Activated naive CD8-positive, alpha-beta T cell treated with anti-CD3 and anti-CD28 coated beads, Interleukin-2, amount 10 ng/mL, durations not matched to agents 7 days and 5 days (primary cell): ENCODE data around the gene IGSF22. TPM values are rescaled to one million over a fixed set of nuclear protein-coding genes. Genes with fewer than 3 reads are reported as not detected.

ENCODE experiments used
- ATAC-seq: fragments of 150-1000 bp; cut with Tn5 transposase; one replicate; pipeline ENCODE4 v1.10.0; 2021; ENCODE audit warnings: low read depth, moderate library complexity
- POLR2A ChIA-PET: fragments of 350-600 bp; sonication (Branson Sonifier 250); formaldehyde crosslinking; loops from one replicate; lab custom pipeline; 2021; ENCODE audit warnings: antibody characterized with exemption; lab: Charles Lee
- DNase-seq: peaks from one replicate; pipeline ENCODE4 v3.0.0; 2021
- H3K27ac Mint-ChIP-seq: one replicate; pipeline ENCODE4 v1.8.0; 2022; ENCODE audit warnings: mild to moderate bottlenecking, mixed read lengths
- H3K27me3 Mint-ChIP-seq: one replicate; pipeline ENCODE4 v1.8.0; 2022; ENCODE audit warnings: mild to moderate bottlenecking, moderate library complexity, mixed read lengths
- H3K36me3 Mint-ChIP-seq: one replicate; pipeline ENCODE4 v1.8.0; 2021; ENCODE audit warnings: mild to moderate bottlenecking, mixed read lengths
- H3K4me1 Mint-ChIP-seq: one replicate; pipeline ENCODE4 v1.8.0; 2021; ENCODE audit warnings: mixed read lengths
- H3K4me3 Mint-ChIP-seq: one replicate; pipeline ENCODE4 v1.8.0; 2022; ENCODE audit warnings: mild to moderate bottlenecking, moderate library complexity, mixed read lengths
- H3K9me3 Mint-ChIP-seq: one replicate; pipeline ENCODE4 v1.8.0; 2021; ENCODE audit warnings: mixed read lengths
- total RNA-seq, 2 experiments: library from RNA; stranded (reverse); gene quantifications; one replicate each; pipeline ENCODE4 v1.2.3, GENCODE V29; 2021

IGSF22 gene
- total RNA-seq, 2 experiments from 2014 or later: 2.5 TPM

DNA sequence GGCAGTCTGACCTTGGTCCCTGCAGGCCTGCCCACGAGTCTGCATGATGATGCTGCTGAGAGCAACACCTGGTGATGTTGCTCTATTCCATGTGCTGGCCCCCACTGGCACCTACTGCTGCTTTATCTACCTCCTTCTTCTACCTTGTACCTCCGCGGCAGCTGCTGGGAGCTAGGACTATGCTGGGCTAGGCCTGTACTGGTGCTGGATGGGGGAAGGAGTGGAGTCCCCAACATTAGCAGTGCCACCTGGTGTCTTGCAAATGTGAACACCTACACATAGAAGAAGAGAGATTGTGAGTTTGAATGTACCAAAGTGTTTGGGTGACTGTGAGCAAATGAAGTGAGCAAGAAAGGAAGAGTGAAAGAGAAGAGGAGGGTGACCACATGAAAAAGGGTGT, 35.2 kb upstream of the IGSF22 start:
- no peak for DNase-seq
- POLR2A ChIA-PET: no interaction called here
- Mint-ChIP-seq H3K36me3 (no peaks in the 10 kb centered on the region), H3K27ac (no peak overlapping the region), H3K27me3 (peaks cover 8% of the 10 kb centered on the region), H3K9me3 (no peaks in the 10 kb centered on the region), H3K4me1 (peaks cover 5% of the 10 kb centered on the region), H3K4me3 (no peak overlapping the region)
- ATAC-seq: no peak

DNA sequence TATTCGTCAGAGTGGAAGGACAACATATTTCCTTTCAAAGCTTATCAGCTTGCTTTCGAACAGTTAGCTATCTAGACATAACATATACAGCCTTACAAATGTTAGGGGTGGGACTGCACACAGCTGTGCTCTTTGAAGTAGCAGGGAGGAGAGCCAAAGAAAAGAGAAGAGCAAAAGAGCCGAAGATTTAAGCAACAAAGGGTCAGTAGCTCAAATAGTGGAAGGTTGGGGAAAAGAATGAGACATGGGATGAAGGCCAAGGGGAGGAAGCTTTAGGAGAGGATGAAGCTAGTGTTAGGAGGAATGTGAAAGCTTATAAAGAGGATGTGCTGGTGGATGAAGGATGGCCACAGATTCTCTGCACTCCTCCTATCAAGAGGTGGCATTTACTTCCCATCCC, 31.8 kb upstream of the IGSF22 start:
- peaks cover 8% of the 10 kb centered on the region for H3K27me3 Mint-ChIP-seq
- no peaks in the 10 kb centered on the region for H3K4me1 Mint-ChIP-seq
- ATAC-seq: no peak
- no peak for DNase-seq
- no peak overlapping the region for H3K4me3 Mint-ChIP-seq
- H3K36me3 Mint-ChIP-seq: no peaks in the 10 kb centered on the region
- no peak overlapping the region for H3K27ac Mint-ChIP-seq
- H3K9me3 Mint-ChIP-seq: no peaks in the 10 kb centered on the region
- POLR2A ChIA-PET: no interaction called here

DNA sequence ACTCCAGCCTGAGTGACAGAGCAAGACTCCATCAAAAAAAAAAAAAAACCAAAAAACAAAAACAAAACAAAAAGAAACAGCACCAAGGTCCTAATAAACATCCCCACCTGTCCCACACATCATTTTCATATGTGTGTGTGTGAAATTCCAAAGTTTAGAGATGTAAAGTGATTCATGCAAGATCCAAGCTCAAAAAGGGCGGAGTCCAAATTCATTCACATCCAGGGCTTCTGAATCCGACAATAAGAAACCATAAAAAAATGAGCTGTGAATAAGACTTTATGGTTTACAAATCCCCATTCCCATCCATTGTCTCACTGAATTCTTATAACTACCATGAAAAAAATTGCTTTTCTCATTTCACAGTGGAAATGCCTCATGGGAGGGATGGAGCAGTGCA, 30.9 kb upstream of the IGSF22 start:
- ATAC-seq (no peak), DNase-seq (no peak)
- POLR2A ChIA-PET: no interaction called here
- H3K4me3 Mint-ChIP-seq: no peak overlapping the region
- H3K27ac Mint-ChIP-seq: no peak overlapping the region
- H3K27me3 Mint-ChIP-seq: peaks cover 8% of the 10 kb centered on the region
- no peaks in the 10 kb centered on the region for H3K9me3 Mint-ChIP-seq
- no peaks in the 10 kb centered on the region for H3K4me1 Mint-ChIP-seq
- H3K36me3 Mint-ChIP-seq: no peaks in the 10 kb centered on the region

DNA sequence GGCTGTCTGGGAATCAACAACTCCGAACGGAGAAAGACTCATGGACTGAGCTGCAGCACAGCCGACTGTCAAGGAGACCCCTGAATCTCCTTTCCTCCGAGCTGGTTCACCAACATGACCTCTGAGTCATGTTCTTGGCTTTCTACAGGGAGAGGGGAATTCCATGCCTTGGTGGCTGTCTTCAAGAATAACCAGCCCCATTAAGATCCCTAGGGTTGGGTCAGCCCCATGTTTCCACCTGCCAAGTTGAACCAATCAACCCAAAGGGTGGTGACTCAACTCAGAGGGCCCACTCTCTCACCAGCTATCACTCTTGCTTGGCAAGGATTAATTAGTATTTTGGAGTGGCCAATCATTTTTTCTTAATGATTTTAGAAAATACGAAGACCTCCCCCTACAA, 28.3 kb upstream of the IGSF22 start:
- H3K27me3 Mint-ChIP-seq: peaks cover 8% of the 10 kb centered on the region

DNA sequence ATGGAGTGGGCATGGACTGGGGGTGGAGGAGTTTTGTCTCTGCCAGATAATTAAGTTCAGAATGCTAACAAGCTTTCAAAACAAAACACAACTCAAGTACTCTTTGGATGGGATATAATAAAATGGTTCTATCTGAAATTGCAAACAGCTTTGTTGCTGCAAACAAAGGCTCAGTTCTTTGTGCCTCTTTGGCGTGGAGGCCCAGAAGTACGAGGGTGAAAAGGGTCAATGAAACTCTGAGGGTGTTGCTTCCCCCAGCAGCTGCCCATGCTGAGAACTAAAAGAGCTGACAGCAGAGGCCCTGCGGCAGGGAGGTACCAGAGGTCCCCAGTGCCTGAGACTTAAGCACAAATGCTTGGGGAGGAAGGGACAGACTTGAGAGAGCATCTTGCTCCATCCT, 26.5 kb upstream of the IGSF22 start:
- ATAC-seq (no peak), DNase-seq (no peak)
- H3K36me3 Mint-ChIP-seq: no peaks in the 10 kb centered on the region
- peaks cover 8% of the 10 kb centered on the region for H3K27me3 Mint-ChIP-seq
- H3K4me1 Mint-ChIP-seq: no peaks in the 10 kb centered on the region
- no peaks in the 10 kb centered on the region for H3K9me3 Mint-ChIP-seq
- POLR2A ChIA-PET: no interaction called here
- H3K27ac Mint-ChIP-seq: no peak overlapping the region
- H3K4me3 Mint-ChIP-seq: no peak overlapping the region

More for the DNA sequence above, 28.3 kb upstream of the IGSF22 start:
- ATAC-seq (no peak), DNase-seq (no peak)
- no peaks in the 10 kb centered on the region for H3K36me3 Mint-ChIP-seq
- POLR2A ChIA-PET: no interaction called here
- H3K4me1 Mint-ChIP-seq: no peaks in the 10 kb centered on the region
- H3K9me3 Mint-ChIP-seq: no peaks in the 10 kb centered on the region
- H3K4me3 Mint-ChIP-seq: no peak overlapping the region
- H3K27ac Mint-ChIP-seq: no peak overlapping the region

DNA sequence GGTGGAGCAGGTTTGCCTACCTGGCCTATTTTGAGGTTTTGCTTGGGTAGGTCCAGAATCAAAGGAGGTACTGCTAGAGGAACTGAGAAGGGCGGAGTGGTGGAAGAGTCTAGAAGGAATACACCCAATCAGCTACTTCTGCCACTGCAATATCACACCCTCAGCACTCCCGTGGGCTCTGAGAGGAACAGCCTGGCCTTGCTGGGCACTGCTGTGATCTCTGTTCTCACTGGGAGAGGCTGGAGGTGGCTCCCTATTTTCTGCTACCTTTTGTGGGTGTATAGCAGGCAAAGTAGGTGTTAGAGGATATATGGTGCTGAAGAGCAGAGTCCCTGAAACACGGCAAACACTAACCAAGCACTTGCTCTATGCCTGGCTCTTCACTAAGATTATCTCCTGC, 25.0 kb upstream of the IGSF22 start:
- DNase-seq (no peak), ATAC-seq (no peak)
- no peak overlapping the region for H3K4me3 Mint-ChIP-seq
- POLR2A ChIA-PET: no interaction called here
- H3K9me3 Mint-ChIP-seq: no peaks in the 10 kb centered on the region
- H3K36me3 Mint-ChIP-seq: no peaks in the 10 kb centered on the region
- H3K4me1 Mint-ChIP-seq: no peaks in the 10 kb centered on the region
- no peak overlapping the region for H3K27ac Mint-ChIP-seq
- H3K27me3 Mint-ChIP-seq: peaks cover 8% of the 10 kb centered on the region

DNA sequence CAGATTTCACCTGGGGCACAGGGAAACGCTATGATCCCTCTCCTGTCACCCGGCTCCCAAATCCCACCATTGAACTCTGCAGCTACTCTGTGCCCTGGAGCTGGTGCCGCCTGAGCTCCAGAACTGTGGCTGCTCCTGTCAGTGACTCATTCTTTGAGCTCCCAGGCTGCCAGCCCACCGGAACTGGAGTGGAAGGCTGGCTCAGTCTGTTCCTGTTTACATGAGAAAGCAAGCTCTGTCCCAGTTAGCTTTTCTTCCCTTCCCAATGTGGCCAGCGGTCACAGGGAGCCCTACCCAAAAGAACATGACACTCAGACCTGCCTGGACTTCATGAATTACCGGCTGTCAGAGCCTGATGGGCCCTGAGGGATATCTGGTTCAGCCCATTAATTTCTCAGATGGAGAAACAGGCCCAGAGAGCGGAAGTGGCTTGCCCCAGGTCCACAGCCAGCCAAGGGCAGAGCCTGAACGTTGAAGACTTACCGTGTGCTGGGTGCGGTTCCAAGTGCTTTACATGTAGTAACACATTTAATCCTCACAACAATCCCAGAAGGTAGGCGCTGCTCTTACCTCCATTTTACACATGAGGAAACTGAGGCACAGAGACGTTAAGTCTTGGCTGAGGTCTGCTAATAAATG, 23.8 kb upstream of the IGSF22 start:
- no peaks in the 10 kb centered on the region for H3K36me3 Mint-ChIP-seq
- H3K4me1 Mint-ChIP-seq: no peaks in the 10 kb centered on the region
- POLR2A ChIA-PET: no interaction called here
- ATAC-seq: no peak
- no peaks in the 10 kb centered on the region for H3K9me3 Mint-ChIP-seq
- no peak overlapping the region for H3K4me3 Mint-ChIP-seq
- DNase-seq: no peak
- H3K27ac Mint-ChIP-seq: no peak overlapping the region
- H3K27me3 Mint-ChIP-seq: peaks cover 8% of the 10 kb centered on the region

DNA sequence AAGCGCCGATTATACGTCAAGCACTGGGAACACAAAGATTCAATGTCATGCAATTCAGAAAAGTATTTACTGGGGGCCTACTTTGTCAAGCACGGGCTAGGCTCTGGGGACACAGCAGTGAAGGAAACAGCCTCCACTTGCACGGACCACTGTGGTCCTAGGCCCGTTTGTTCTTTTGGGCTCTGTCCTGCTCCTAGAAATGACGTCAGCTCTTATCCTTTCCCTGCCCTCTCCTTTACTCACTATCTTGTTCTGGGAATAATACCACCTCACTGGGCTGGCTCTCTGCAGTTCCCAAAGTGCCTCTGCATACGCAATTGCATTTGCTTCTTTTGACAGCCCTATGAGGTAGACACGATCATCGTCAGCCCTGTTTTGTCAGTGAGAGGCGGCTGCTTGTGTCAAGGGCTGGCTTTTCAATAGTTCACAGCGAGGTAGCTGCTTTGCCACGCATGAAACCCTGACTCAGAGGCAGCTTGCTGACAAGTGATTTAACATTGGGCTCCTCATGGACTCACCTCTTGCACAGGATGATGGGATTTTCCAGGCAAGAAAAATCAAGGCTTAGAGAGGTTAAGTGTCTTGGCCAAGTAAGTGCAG, 22.9 kb upstream of the IGSF22 start:
- Mint-ChIP-seq H3K27ac (no peak overlapping the region), H3K36me3 (no peaks in the 10 kb centered on the region), H3K4me3 (no peak overlapping the region), H3K27me3 (peaks cover 6% of the 10 kb centered on the region), H3K9me3 (no peaks in the 10 kb centered on the region), H3K4me1 (no peaks in the 10 kb centered on the region)
- ATAC-seq (no peak), DNase-seq (no peak)
- POLR2A ChIA-PET: no interaction called here

DNA sequence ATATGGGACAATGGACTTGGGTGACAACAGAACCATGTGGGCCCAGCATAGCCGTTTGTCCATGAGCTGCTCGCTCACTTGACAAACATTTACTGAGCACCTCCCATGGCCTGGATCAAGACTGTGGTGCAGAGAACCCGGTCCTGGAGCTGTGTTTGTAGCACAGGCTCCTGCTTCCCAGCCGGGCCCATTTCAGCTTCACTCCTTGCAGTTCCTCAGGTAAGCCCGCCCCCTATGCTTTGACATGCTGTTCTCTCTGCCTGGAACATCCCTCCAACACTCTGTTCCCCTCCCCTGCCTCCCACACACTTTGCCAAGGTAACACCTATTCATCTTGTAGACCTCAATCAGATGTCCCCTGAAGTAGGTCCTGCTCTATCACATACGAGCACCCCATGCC, 19.3 kb upstream of the IGSF22 start:
- Mint-ChIP-seq H3K9me3 (no peaks in the 10 kb centered on the region), H3K4me3 (no peak overlapping the region), H3K4me1 (no peaks in the 10 kb centered on the region), H3K27me3 (no peaks in the 10 kb centered on the region), H3K27ac (no peak overlapping the region), H3K36me3 (no peaks in the 10 kb centered on the region)
- DNase-seq (no peak), ATAC-seq (no peak)
- POLR2A ChIA-PET: no interaction called here

DNA sequence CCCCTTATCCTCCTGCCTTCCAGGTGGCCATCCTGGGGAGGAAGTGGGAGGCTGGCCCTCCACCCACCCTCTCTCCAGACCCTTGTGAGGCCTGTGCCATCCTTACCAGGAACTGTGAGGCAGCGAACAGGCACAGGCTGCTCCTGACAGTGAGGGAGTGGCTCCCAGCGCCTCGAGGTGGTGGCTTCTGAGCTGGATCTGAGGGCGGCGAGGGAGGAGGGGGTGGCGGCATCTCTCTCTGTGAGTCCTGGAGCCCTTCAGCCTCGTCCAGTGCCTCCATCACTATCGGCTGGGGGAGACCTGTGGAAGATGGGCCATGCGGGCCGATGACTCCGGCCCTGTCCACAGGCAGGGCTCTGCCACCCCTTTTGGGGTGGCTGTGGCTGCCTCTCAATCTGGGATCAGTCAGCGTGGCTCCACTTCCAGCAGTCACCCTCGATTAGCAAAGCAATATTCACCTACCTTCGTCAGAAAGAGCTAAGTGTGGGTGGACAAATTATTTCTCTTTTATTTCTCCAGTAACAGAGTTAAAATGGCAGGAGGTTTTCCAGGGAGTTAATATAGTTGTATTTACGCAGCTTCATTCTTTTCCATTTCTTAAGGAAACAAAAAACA, 18.0 kb upstream of the IGSF22 start:
- POLR2A ChIA-PET: no interaction called here
- Mint-ChIP-seq H3K4me3 (no peak overlapping the region), H3K4me1 (peaks cover 2% of the 10 kb centered on the region), H3K36me3 (no peaks in the 10 kb centered on the region), H3K27ac (no peak overlapping the region), H3K27me3 (peaks cover 1% of the 10 kb centered on the region), H3K9me3 (no peaks in the 10 kb centered on the region)
- ATAC-seq: no peak
- DNase-seq: no peak

DNA sequence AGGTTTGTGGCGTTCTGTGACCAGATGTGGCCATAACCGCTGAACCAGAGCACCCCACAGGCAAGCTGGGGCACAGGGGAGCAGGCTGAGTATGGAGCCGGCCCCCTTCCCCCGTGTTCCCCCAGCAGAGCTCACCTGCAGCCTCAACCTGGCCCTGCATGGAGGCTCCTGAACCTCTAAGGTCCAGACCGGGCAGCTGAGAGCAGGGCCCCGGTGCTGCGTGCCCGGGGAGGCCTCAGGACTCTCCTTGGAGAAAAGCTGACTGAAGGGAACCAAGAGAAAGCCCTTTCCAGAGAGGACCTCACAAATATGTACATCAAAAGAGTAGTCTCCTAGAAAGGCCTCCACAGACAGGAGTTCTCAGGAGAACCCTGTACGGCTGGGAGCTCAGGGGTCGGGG, 17.4 kb upstream of the IGSF22 start:
- ATAC-seq: no peak
- no peak overlapping the region for H3K4me3 Mint-ChIP-seq
- no peaks in the 10 kb centered on the region for H3K36me3 Mint-ChIP-seq
- POLR2A ChIA-PET: no interaction called here
- no peak for DNase-seq
- H3K9me3 Mint-ChIP-seq: no peaks in the 10 kb centered on the region
- no peak overlapping the region for H3K27ac Mint-ChIP-seq
- H3K27me3 Mint-ChIP-seq: peaks cover 1% of the 10 kb centered on the region
- peaks cover 2% of the 10 kb centered on the region for H3K4me1 Mint-ChIP-seq

DNA sequence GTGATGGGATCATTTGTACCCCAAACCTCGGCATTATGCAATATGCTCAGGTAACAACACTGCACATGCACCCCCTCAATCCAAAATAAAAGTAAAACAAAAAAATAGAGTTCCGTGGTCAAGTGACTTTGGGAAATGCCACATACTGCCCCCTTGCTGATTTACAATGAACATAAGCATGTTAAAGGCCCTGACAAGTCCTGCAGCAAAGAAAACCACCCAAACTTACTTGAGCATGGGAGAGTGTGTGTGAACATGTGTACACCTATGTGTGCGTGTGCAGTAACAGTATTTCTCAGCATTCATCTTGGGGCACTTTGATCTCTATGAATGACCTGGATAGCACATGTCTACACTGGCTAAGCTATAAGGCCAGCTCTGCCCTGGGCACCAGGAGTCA, 15.8 kb upstream of the IGSF22 start:
- POLR2A ChIA-PET: no interaction called here
- Mint-ChIP-seq H3K4me3 (no peak overlapping the region), H3K36me3 (no peaks in the 10 kb centered on the region), H3K27ac (no peak overlapping the region), H3K27me3 (peaks cover 1% of the 10 kb centered on the region), H3K9me3 (no peaks in the 10 kb centered on the region), H3K4me1 (peaks cover 3% of the 10 kb centered on the region)
- DNase-seq (no peak), ATAC-seq (no peak)

DNA sequence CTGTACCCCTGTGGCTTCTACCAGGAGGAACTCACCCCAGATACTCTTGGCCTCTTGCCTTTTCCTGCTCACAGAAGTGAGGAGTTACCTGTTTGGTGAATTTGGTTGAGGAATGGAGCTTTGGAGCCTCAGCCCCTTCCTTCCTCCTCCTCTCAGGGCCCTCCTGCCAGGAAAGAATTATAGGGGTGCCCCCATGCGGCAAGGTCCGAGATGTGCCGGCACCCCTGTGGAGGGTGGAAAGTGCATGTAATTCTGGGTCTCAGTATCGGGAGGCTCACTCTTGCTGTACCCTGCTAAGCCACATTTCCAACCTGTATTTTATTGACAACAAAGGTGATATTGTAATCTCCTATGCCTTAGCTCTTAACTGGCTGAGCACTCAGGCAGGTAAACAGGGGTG, 13.7 kb upstream of the IGSF22 start:
- POLR2A ChIA-PET: no interaction called here
- Mint-ChIP-seq H3K9me3 (no peaks in the 10 kb centered on the region), H3K27me3 (peaks cover 1% of the 10 kb centered on the region), H3K4me1 (peaks cover 3% of the 10 kb centered on the region), H3K36me3 (no peaks in the 10 kb centered on the region), H3K4me3 (no peak overlapping the region), H3K27ac (no peak overlapping the region)
- ATAC-seq: no peak
- no peak for DNase-seq

DNA sequence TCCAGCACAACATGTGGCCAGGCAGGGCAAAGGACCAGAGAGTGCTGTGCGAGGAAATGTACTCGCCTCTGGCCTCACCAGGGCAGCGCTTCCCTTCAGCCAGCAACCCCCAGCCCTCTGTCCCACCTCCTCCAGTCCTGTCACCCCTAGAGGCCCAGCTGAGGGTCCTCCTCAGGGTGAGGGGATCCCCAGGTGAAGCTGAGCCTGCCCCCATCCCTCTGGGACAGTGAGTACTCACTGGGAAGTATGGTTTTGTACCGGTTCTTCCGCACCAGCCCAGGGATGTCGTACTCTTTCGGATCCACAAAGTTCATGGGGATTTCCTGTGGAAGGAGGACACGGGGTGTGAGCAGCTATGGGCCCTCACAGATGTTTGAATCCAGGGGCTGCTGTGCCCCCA, 11.7 kb upstream of the IGSF22 start:
- no peak for ATAC-seq
- Mint-ChIP-seq H3K9me3 (no peaks in the 10 kb centered on the region), H3K4me1 (peaks cover 3% of the 10 kb centered on the region), H3K27ac (no peak overlapping the region), H3K36me3 (no peaks in the 10 kb centered on the region), H3K27me3 (peaks cover 1% of the 10 kb centered on the region), H3K4me3 (no peak overlapping the region)
- no peak for DNase-seq
- POLR2A ChIA-PET: no interaction called here
